ENCODE measurements around the gene CABP1. TPM values are rescaled to one million over a fixed set of nuclear protein-coding genes. Genes with fewer than 3 reads are reported as not detected.

Gene CABP1
- total RNA-seq, 3 donors from 2014 or later: 0.51 to 1.8 (median 1.2) TPM

DNA sequence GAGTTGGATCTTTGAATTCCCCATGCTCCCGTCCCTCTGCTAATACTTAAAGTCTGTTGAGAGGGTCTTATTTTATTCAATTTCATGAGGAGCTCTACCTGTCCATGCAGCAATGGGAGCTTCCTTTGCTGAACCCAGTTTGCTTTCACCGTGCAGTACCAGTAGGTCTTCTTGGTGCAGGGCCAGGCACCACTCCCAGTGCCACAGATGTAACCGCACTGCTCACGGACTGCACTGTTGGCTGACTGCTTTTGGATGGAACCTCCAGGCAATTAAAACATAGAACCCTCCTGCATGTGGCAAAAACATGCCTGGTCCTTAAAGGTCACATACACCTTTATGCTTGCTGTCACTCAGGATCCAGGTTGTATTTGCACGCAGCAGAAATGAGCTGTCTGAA, 9.3 kb upstream of the CABP1 start:
- no peak overlapping the region for H3K4me3 ChIP-seq
- TF ChIP-seq, protein P1, sequence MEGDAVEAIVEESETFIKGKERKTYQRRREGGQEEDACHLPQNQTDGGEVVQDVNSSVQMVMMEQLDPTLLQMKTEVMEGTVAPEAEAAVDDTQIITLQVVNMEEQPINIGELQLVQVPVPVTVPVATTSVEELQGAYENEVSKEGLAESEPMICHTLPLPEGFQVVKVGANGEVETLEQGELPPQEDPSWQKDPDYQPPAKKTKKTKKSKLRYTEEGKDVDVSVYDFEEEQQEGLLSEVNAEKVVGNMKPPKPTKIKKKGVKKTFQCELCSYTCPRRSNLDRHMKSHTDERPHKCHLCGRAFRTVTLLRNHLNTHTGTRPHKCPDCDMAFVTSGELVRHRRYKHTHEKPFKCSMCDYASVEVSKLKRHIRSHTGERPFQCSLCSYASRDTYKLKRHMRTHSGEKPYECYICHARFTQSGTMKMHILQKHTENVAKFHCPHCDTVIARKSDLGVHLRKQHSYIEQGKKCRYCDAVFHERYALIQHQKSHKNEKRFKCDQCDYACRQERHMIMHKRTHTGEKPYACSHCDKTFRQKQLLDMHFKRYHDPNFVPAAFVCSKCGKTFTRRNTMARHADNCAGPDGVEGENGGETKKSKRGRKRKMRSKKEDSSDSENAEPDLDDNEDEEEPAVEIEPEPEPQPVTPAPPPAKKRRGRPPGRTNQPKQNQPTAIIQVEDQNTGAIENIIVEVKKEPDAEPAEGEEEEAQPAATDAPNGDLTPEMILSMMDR (IDR thresholded peaks at IDR 0.05): no peak
- DNase-seq (no peak), ATAC-seq (no peak)
- no peaks in the 10 kb centered on the region for H3K4me1 ChIP-seq (ENCODE audit: low read depth)
- intact Hi-C loops (cut with DNase I, micrococcal nuclease): no loop called here
- no peaks in the 10 kb centered on the region for H3K9me3 ChIP-seq
- no peaks in the 10 kb centered on the region for H3K36me3 ChIP-seq (ENCODE audit: low read depth)

- H3K4me3 ChIP-seq: no peak overlapping the region
- ATAC-seq (peak; percentile 90), DNase-seq (peak; percentile 63 to 77 (median 63))
- intact Hi-C loops (cut with DNase I, micrococcal nuclease): loop anchor here in 1 of 2 donors (10.0 kb wide), 1 partner anchor 64 kb away; no protein-coding TSS in a partner anchor
- H3K36me3 ChIP-seq (ENCODE audit: low read depth): no peaks in the 10 kb centered on the region
- H3K9me3 ChIP-seq: no peaks in the 10 kb centered on the region
- TF ChIP-seq, protein P1 (IDR thresholded peaks at IDR 0.05): no peak
- H3K4me1 ChIP-seq (ENCODE audit: low read depth): peaks cover 11% of the 10 kb centered on the region
Observed at GRCh38 chr12:120640861-120641833, 721 bp downstream of the CABP1 start.

DNA sequence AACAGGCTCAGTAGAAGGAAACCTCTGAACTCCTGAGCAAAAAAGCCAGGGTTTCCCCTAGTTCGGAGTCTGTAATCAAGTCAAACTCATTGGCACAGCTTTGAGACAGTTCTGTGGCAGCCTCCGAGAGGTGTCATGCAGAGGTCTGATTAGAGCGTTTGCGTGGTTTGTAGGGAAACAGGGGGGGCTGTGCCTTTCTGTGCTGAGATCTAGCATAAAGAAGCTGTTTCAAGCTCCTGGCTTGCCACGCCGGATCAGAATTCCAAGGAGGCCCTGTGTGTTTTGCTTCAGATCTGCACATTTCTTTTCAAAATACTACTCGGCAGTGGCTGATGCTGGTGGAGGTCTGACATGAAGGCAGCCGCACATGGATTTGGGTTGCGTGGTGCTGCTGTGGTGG, 1.7 kb downstream of the CABP1 start:
- Histone ChIP-seq H3K9me3 (no peaks in the 10 kb centered on the region), H3K36me3 (ENCODE audit: low read depth) (no peaks in the 10 kb centered on the region), H3K4me3 (no peak overlapping the region), H3K4me1 (ENCODE audit: low read depth) (peaks cover 11% of the 10 kb centered on the region)
- TF ChIP-seq, protein P1 (IDR thresholded peaks at IDR 0.05): no peak
- DNase-seq: no peak
- ATAC-seq: no peak
- intact Hi-C loops (cut with DNase I, micrococcal nuclease): loop anchor here in 1 of 2 donors (10.0 kb wide), 1 partner anchor 63 kb away; no protein-coding TSS in a partner anchor

DNA sequence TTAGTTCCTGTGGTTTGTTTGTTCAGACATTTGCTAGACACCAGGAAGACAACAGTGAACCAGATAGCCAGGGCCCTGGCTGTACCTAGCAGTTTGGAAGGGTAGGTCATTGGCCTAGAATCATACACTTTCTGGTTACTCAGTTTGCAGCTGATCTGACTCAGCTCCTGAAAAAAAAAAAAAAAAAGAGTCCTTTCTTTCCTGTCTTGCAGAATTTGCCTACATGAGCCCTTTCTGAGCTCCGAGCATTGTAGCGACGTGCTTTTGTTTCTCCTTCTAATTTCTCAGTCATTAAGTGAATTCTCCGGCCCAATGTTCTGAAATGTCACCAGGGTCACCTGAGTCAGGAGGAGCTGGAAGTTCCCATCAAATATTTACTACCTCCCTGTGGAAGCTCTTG, 2.4 kb downstream of the CABP1 start:
- H3K9me3 ChIP-seq: no peaks in the 10 kb centered on the region
- peaks cover 11% of the 10 kb centered on the region for H3K4me1 ChIP-seq (ENCODE audit: low read depth)
- no peaks in the 10 kb centered on the region for H3K36me3 ChIP-seq (ENCODE audit: low read depth)
- H3K4me3 ChIP-seq: no peak overlapping the region
- TF ChIP-seq, protein P1 (IDR thresholded peaks at IDR 0.05): no peak
- no peak for ATAC-seq
- intact Hi-C loops (cut with DNase I, micrococcal nuclease): loop anchor here in 1 of 2 donors (10.0 kb wide), 1 partner anchor 62 kb away; no protein-coding TSS in a partner anchor
- no peak for DNase-seq

DNA sequence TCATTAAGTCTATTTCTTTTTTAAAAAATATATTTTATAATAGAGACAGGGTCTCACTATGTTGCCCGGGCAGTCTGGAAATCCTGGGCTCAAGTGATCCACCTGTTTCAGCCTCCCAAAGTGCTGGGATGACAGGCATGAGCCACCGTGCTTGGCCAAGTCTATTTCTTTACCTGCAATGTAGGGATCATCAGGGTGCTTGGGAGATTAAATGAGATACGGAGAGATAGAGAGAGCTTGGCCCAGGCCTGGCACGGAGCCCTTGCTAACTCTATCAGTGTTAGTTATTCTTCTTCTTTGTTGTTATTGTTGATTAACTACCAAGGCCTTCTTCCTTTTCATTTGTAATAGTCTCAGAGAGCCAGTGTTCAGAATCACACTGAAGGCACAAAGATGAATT, 3.1 kb downstream of the CABP1 start:
- no peak overlapping the region for H3K4me3 ChIP-seq
- H3K9me3 ChIP-seq: no peaks in the 10 kb centered on the region
- H3K4me1 ChIP-seq (ENCODE audit: low read depth): peaks cover 11% of the 10 kb centered on the region
- DNase-seq (no peak), ATAC-seq (no peak)
- intact Hi-C loops (cut with DNase I, micrococcal nuclease): loop anchor here in 1 of 2 donors (10.0 kb wide), 1 partner anchor 61 kb away; no protein-coding TSS in a partner anchor
- TF ChIP-seq, protein P1 (IDR thresholded peaks at IDR 0.05): no peak
- no peaks in the 10 kb centered on the region for H3K36me3 ChIP-seq (ENCODE audit: low read depth)
